ENCODE data around the gene CALCA.

GRCh38 chr11:14934641-14935351 is 37.4 kb downstream of the CALCA start:
- no peak for TF ChIP-seq EZH2 (IDR thresholded peaks at IDR 0.05; ENCODE audit: low read length)
- no peak for TF ChIP-seq CTCF (optimal IDR thresholded peaks at IDR 0.05 in 1 of 3, IDR thresholded peaks at IDR 0.05 in 1 of 3, conservative IDR thresholded peaks at IDR 0.05 in 1 of 3; ENCODE audit: extremely low read depth in 1 of 3, insufficient read depth in 2 of 3, low read length in 3 of 3)
